Neural cell (in vitro differentiated cells): Measurements from ENCODE around the gene HOXC6. TPM values are rescaled to one million over a fixed set of nuclear protein-coding genes. Genes with fewer than 3 reads are reported as not detected.
A peak's percentile ranks its signal among the peaks of the same experiment; 100 is the strongest.

Source experiments
- H2AFZ ChIP-seq: fragments of 200-600, 300-800 bp; sonication (generic), shearing (Covaris generic); 2 replicates; pipeline ENCODE4 v1.6.0; 2014; ENCODE audit warnings: low read depth, mild to moderate bottlenecking, antibody characterized with exemption, low read length, moderate library complexity
- H3F3A ChIP-seq: fragments of 200-600 bp; shearing (Covaris generic); 2 replicates; pipeline ENCODE4 v1.6.1; 2016; ENCODE audit warnings: mild to moderate bottlenecking, moderate library complexity, mixed read lengths, antibody characterized with exemption, low read length; ENCODE audit not compliant: insufficient read depth, poor library complexity, severe bottlenecking
- H3K27ac ChIP-seq: fragments of 200-600, 300-800 bp; sonication (generic), shearing (Covaris generic); 2 replicates; pipeline ENCODE4 v1.5.1; 2014; ENCODE audit warnings: mild to moderate bottlenecking, low read length, moderate library complexity
- H3K27me3 ChIP-seq: fragments of 300-800, 200-600 bp; sonication (generic), shearing (Covaris generic); 2 replicates; pipeline ENCODE4 v1.6.0; 2014; ENCODE audit warnings: mild to moderate bottlenecking, low read depth, low read length, moderate library complexity; ENCODE audit not compliant: insufficient read depth
- H3K36me3 ChIP-seq: fragments of 300-800, 200-600 bp; sonication (generic), shearing (Covaris generic); 2 replicates; pipeline ENCODE4 v1.5.1; 2014; ENCODE audit warnings: mild to moderate bottlenecking, antibody characterized with exemption, low read length, moderate library complexity; ENCODE audit not compliant: insufficient read depth
- H3K4me2 ChIP-seq: fragments of 300-800, 200-600 bp; sonication (generic), shearing (Covaris generic); 2 replicates; pipeline ENCODE4 v1.6.0; 2014; ENCODE audit warnings: mild to moderate bottlenecking, low read length
- H3K4me3 ChIP-seq: fragments of 300-800, 200-600 bp; sonication (generic), shearing (Covaris generic); 2 replicates; pipeline ENCODE4 v1.5.1; 2014; ENCODE audit warnings: mild to moderate bottlenecking, low read length, moderate library complexity
- H3K79me2 ChIP-seq: fragments of 200-600 bp; shearing (Covaris generic); replicated peaks from 2 replicates; pipeline ENCODE4 v1.6.0; 2014; ENCODE audit warnings: mild to moderate bottlenecking, low read length, moderate library complexity; ENCODE audit not compliant: insufficient read depth
- H3K9ac ChIP-seq: fragments of 300-800, 200-600 bp; sonication (generic), shearing (Covaris generic); 2 replicates; pipeline ENCODE4 v1.6.1; 2016; ENCODE audit warnings: mild to moderate bottlenecking, low read length, mixed read lengths
- H3K9me2 ChIP-seq: fragments of 200-600 bp; shearing (Covaris generic); 2 replicates; pipeline ENCODE4 v1.6.1; 2016; ENCODE audit warnings: mild to moderate bottlenecking, low read length, mixed read lengths; ENCODE audit not compliant: insufficient read depth
- H3K9me3 ChIP-seq: fragments of 200-600, 300-800 bp; sonication (generic), shearing (Covaris generic); 2 replicates; pipeline ENCODE4 v1.6.1; 2016; ENCODE audit warnings: mild to moderate bottlenecking, mixed run types, low read length, moderate library complexity, mixed read lengths
- H4K20me1 ChIP-seq: fragments of 200-600 bp; shearing (Covaris generic); 2 replicates; pipeline ENCODE4 v1.6.1; 2016; ENCODE audit warnings: mild to moderate bottlenecking, mixed run types; ENCODE audit not compliant: insufficient read depth
- CTCF ChIP-seq: fragments of 450-650 bp; IDR thresholded peaks from 2 replicates; pipeline ENCODE4 v1.5.1; 2014; ENCODE audit warnings: antibody characterized with exemption, mild to moderate bottlenecking, moderate library complexity; ENCODE audit not compliant: poor library complexity, severe bottlenecking
- EZH2 ChIP-seq: fragments of 200-600, 300-800 bp; shearing (Covaris generic), sonication (generic); IDR thresholded peaks from 2 replicates; pipeline ENCODE4 v1.6.1; 2014; ENCODE audit warnings: antibody characterized with exemption, low read length, borderline replicate concordance, mild to moderate bottlenecking; ENCODE audit not compliant: insufficient read depth, poor library complexity, severe bottlenecking
- MXI1 ChIP-seq: fragments of 450-650 bp; conservative IDR thresholded peaks from 2 replicates; pipeline ENCODE4 v1.6.1; 2014; ENCODE audit warnings: antibody characterized with exemption, mild to moderate bottlenecking; ENCODE audit not compliant: poor library complexity, severe bottlenecking
- POLR2AphosphoS5 ChIP-seq: IDR thresholded peaks from 2 replicates; pipeline ENCODE4 v1.6.1; 2012
- REST ChIP-seq: IDR thresholded peaks from 2 replicates; pipeline ENCODE4 v1.6.1; 2012; ENCODE audit warnings: borderline replicate concordance
- SMC3 ChIP-seq: fragments of 450-650 bp; conservative IDR thresholded peaks from 2 replicates; pipeline ENCODE4 v1.6.1; 2014; ENCODE audit warnings: antibody characterized with exemption, mild to moderate bottlenecking, moderate library complexity; ENCODE audit not compliant: poor library complexity
- TAF1 ChIP-seq: IDR thresholded peaks from 2 replicates; pipeline ENCODE4 v1.6.1; 2012; ENCODE audit warnings: low read depth
- polyA plus RNA-seq: library from polyadenylated mRNA; depleted of rRNA; stranded (reverse); fragments of >200 nt; gene quantifications from 2 replicates; pipeline ENCODE4 v1.2.3, GENCODE V29; 2014

Gene HOXC6
- polyA plus RNA-seq, 1 donor from 2014 or later: not detected

GRCh38 chr12:54050482-54050810 lies 22.2 kb downstream of the HOXC6 start:
- Histone ChIP-seq H3K36me3 (no peaks in the 10 kb centered on the region), H3K79me2 (no peaks in the 10 kb centered on the region), H3K27me3 (peaks cover 99% of the 10 kb centered on the region), H4K20me1 (no peaks in the 10 kb centered on the region), H3K27ac (no peak overlapping the region), H3K9me2 (no peaks in the 10 kb centered on the region), H2AFZ (no peak overlapping the region), H3K9ac (no peak overlapping the region), H3F3A (no peaks in the 10 kb centered on the region), H3K4me3 (no peak overlapping the region), H3K9me3 (no peaks in the 10 kb centered on the region), H3K4me2 (no peak overlapping the region)
- no peak for TF ChIP-seq SMC3
- no peak for TF ChIP-seq EZH2
- TF ChIP-seq REST: no peak
- TF ChIP-seq TAF1: no peak
- TF ChIP-seq CTCF: no peak
- no peak for TF ChIP-seq POLR2AphosphoS5
- TF ChIP-seq MXI1: no peak

- H4K20me1 ChIP-seq: no peaks in the 10 kb centered on the region
- no peaks in the 10 kb centered on the region for H3K36me3 ChIP-seq
- H3K4me2 ChIP-seq: no peak overlapping the region
- H3K27ac ChIP-seq: no peak overlapping the region
- H3K9me3 ChIP-seq: no peaks in the 10 kb centered on the region
- no peak overlapping the region for H2AFZ ChIP-seq
- no peaks in the 10 kb centered on the region for H3K79me2 ChIP-seq
- H3K9ac ChIP-seq: no peak overlapping the region
- H3F3A ChIP-seq: no peaks in the 10 kb centered on the region
- H3K27me3 ChIP-seq: peaks cover 99% of the 10 kb centered on the region
- TF ChIP-seq POLR2AphosphoS5 (no peak), EZH2 (peak; percentile 47)
- no peaks in the 10 kb centered on the region for H3K9me2 ChIP-seq
- H3K4me3 ChIP-seq: no peak overlapping the region
Observed at GRCh38 chr12:54051026-54051842, 23.0 kb downstream of the HOXC6 start.

GRCh38 chr12:54051874-54052437 lies 23.7 kb downstream of the HOXC6 start:
- no peak overlapping the region for H3K4me2 ChIP-seq

More at GRCh38 chr12:54051874-54052437, 23.7 kb downstream of the HOXC6 start:
- Histone ChIP-seq H3K27ac (no peak overlapping the region), H3F3A (no peaks in the 10 kb centered on the region), H3K9me3 (no peaks in the 10 kb centered on the region), H3K27me3 (peaks cover 99% of the 10 kb centered on the region), H2AFZ (no peak overlapping the region), H3K9me2 (no peaks in the 10 kb centered on the region), H3K9ac (no peak overlapping the region), H3K79me2 (no peaks in the 10 kb centered on the region), H3K4me3 (no peak overlapping the region), H3K36me3 (no peaks in the 10 kb centered on the region), H4K20me1 (no peaks in the 10 kb centered on the region)
- TF ChIP-seq POLR2AphosphoS5 (peak; percentile 22), SMC3 (no peak)
